Ishikawa (cell line): ENCODE results near the gene TMEM91.

Experiments
- CEBPB ChIP-seq: IDR thresholded peaks from 2 replicates; pipeline ENCODE4 v1.6.1; 2012
- CREB1 ChIP-seq: IDR thresholded peaks from 2 replicates; pipeline ENCODE4 v1.6.1; 2012; ENCODE audit warnings: low read depth
- EGR1 ChIP-seq: IDR thresholded peaks from 2 replicates; pipeline ENCODE4 v1.6.1; 2012
- EP300 ChIP-seq: IDR thresholded peaks from 2 replicates; pipeline ENCODE4 v1.6.1; 2012; ENCODE audit warnings: borderline replicate concordance
- FOXM1 ChIP-seq: IDR thresholded peaks from 2 replicates; pipeline ENCODE4 v1.6.1; 2012; ENCODE audit warnings: low read depth, borderline replicate concordance
- MAX ChIP-seq: IDR thresholded peaks from 2 replicates; pipeline ENCODE4 v1.6.1; 2012
- NFIC ChIP-seq: IDR thresholded peaks from 2 replicates; pipeline ENCODE4 v1.6.1; 2012
- RAD21 ChIP-seq: IDR thresholded peaks from 2 replicates; pipeline ENCODE4 v1.6.1; 2012; ENCODE audit warnings: low read depth
- REST ChIP-seq: IDR thresholded peaks from 2 replicates; pipeline ENCODE4 v1.6.1; 2012; ENCODE audit warnings: low read depth, mild to moderate bottlenecking
- TAF1 ChIP-seq: IDR thresholded peaks from 2 replicates; pipeline ENCODE4 v1.6.1; 2012; ENCODE audit warnings: low read depth, mild to moderate bottlenecking
- TCF12 ChIP-seq: IDR thresholded peaks from 2 replicates; pipeline ENCODE4 v1.6.1; 2012; ENCODE audit warnings: low read depth
- TEAD4 ChIP-seq: IDR thresholded peaks from 2 replicates; pipeline ENCODE4 v1.6.1; 2012
- USF1 ChIP-seq: IDR thresholded peaks from 2 replicates; pipeline ENCODE4 v1.6.1; 2012
- YY1 ChIP-seq: IDR thresholded peaks from 2 replicates; pipeline ENCODE4 v1.6.1; 2012; ENCODE audit warnings: low read depth
- ZBTB7A ChIP-seq: IDR thresholded peaks from 2 replicates; pipeline ENCODE4 v1.6.1; 2012; ENCODE audit warnings: low read depth

TMEM91 gene

GRCh38 chr19:41355035-41355434 lies 21.3 kb upstream of the TMEM91 start:
- no peak for TF ChIP-seq FOXM1
- no peak for TF ChIP-seq NFIC
- no peak for TF ChIP-seq REST
- no peak for TF ChIP-seq TEAD4
- TF ChIP-seq YY1, result no peak
- TF ChIP-seq TCF12, result no peak
- TF ChIP-seq ZBTB7A, result no peak
- TF ChIP-seq CREB1, result no peak
- TF ChIP-seq MAX, result no peak
- no peak for TF ChIP-seq USF1
- no peak for TF ChIP-seq CEBPB

DNA sequence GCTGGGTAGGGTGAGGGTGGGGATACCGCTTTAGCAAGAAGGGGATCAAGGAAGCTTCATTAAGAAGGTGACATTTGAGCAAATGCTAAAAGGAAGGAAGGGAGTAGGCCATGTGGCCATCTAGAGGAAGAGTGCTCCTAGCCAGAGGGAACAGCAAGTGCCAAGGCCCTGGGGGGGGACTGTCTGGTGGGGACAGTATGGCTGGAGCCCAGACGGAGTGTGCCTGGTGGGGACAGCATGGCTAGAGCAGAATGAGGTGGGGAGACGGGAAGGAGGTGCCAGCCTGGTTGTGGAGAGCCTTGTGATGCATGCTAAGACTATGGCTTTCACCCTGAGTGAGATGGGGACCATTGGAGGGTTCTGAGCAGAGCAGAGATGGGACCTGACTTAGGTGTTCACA lies 20.5 kb upstream of the TMEM91 start:
- TF ChIP-seq FOXM1 (no peak), MAX (no peak), NFIC (no peak), TCF12 (no peak), TEAD4 (no peak), EGR1 (no peak), YY1 (no peak), USF1 (no peak), CREB1 (no peak), TAF1 (no peak), RAD21 (no peak), ZBTB7A (no peak), CEBPB (no peak), REST (no peak), EP300 (no peak)

DNA sequence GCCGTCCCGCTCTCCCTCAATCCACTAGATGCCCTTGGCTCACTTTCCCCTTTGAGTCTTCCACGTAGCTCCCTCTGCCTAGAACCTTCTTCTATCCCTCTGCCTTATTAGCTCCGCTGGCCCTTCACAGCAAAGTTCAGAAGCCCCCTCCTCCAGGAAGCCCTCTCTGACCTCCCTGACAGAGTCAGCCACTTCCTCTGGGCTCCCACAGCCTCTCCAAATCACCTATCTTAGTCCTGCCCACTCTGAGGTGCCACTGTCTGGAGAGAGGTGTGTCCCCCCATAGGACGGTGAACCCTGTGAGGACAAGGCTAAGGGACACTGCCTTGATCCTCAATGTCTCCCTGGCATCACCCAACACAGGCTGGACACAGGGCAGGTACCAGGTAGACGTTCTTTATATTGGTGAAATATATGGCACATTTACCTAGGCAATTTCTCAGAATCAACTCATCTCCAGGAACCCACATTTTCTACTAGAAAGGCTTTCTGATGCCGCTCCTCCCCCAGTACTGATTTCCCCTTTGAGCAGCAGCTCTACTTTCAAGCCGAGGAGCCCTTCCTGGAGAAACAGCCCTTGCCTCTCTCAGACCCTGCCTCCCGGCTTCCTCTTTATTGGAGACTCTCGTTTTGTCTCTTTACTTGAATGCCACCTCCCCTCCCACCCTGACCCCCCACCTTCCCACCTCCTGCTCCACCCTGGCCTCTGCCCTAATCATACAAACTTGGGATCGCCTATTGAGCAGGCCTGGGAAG lies 19.2 kb upstream of the TMEM91 start:
- TF ChIP-seq REST, result no peak
- no peak for TF ChIP-seq NFIC
- no peak for TF ChIP-seq USF1
- no peak for TF ChIP-seq ZBTB7A
- no peak for TF ChIP-seq EP300
- TF ChIP-seq TEAD4, result no peak
- no peak for TF ChIP-seq CREB1
- TF ChIP-seq FOXM1, result no peak
- no peak for TF ChIP-seq TCF12
- TF ChIP-seq RAD21, result no peak
- TF ChIP-seq YY1, result no peak
- TF ChIP-seq EGR1, result no peak
- no peak for TF ChIP-seq MAX
- no peak for TF ChIP-seq CEBPB
- TF ChIP-seq TAF1, result no peak
